ENCODE data around the gene CCNA2.

Gene CCNA2

DNA sequence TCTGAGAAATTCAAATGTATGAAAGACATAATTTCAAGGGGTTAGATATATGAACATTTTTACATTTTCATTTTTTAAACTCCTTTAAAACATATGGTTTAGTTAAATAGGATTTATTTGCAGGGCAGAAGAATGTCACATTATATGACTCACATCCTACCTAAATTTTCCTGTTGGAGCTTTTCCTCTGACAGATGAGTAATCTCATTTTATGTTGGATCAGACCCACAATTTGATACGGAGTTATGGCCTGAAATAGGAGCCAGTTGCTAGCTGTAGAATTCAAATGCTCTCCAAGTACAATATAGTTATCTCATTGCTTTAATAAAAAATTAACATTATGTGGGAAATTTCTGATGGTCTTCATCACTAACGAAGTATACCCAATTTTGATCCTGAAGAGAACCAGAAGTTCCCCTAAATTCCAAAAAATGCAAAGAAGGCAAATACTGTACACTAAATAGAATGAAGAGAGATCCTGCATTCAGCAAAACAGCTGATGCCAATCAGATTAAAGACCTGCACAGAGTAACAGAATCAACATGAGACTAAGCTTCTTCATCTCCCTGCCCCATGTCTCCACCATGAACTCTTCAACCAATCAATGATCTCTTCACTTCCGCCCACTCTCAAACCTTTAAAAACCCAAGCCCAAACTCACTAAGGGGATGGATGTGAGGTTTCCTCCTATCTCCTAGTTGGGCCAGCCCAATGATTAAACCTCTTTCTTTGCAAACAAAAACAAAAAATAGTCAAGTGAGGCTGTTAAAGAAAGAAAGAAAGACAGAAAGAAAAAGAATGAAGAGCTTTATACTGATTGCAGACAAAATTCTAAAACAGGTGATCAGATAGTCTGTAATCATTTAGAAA is 33.5 kb downstream of the CCNA2 start:
- 89% methylated on average over 3 of the region's 3 CpGs for WGBS
- no peak overlapping the region for H3K9ac ChIP-seq (ENCODE audit: low read depth, low read length)
- H3K36me3 ChIP-seq (ENCODE audit: insufficient read depth, low read length) = no peaks in the 10 kb centered on the region
- peaks cover 16% of the 10 kb centered on the region for H3K4me1 ChIP-seq (ENCODE audit: insufficient read depth, low read length)
- H3K27ac ChIP-seq (ENCODE audit: low read depth, low read length) = no peak overlapping the region
- no peak overlapping the region for H3K4me3 ChIP-seq (ENCODE audit: low read length)
- H3K9me3 ChIP-seq (ENCODE audit: insufficient read depth, low read depth, low read length) = no peaks in the 10 kb centered on the region
- H3K27me3 ChIP-seq (ENCODE audit: insufficient read depth, low read length) = no peaks in the 10 kb centered on the region

GRCh38 chr4:121789455-121789854 is 34.2 kb downstream of the CCNA2 start:
- H3K27me3 ChIP-seq (ENCODE audit: insufficient read depth, low read length) = no peaks in the 10 kb centered on the region
- H3K4me3 ChIP-seq (ENCODE audit: low read length) = no peak overlapping the region
- H3K27ac ChIP-seq (ENCODE audit: low read depth, low read length) = no peak overlapping the region
- no peaks in the 10 kb centered on the region for H3K36me3 ChIP-seq (ENCODE audit: insufficient read depth, low read length)
- no peaks in the 10 kb centered on the region for H3K9me3 ChIP-seq (ENCODE audit: insufficient read depth, low read depth, low read length)
- no peak overlapping the region for H3K9ac ChIP-seq (ENCODE audit: low read depth, low read length)
- WGBS = 100% methylated on average over 1 of the region's 1 CpG
- peaks cover 9% of the 10 kb centered on the region; the same call in 1 of the 2 replicates for H3K4me1 ChIP-seq (ENCODE audit: insufficient read depth, low read length)

- WGBS = 87% methylated on average over 2 of the region's 2 CpGs
- Histone ChIP-seq H3K4me1 (ENCODE audit: insufficient read depth, low read length) (peaks cover 7% of the 10 kb centered on the region; the same call in 1 of the 2 replicates), H3K27ac (ENCODE audit: low read depth, low read length) (no peak overlapping the region), H3K27me3 (ENCODE audit: insufficient read depth, low read length) (no peaks in the 10 kb centered on the region), H3K9me3 (ENCODE audit: insufficient read depth, low read depth, low read length) (no peaks in the 10 kb centered on the region), H3K9ac (ENCODE audit: low read depth, low read length) (no peak overlapping the region), H3K36me3 (ENCODE audit: insufficient read depth, low read length) (no peaks in the 10 kb centered on the region), H3K4me3 (ENCODE audit: low read length) (no peak overlapping the region)
Measured at GRCh38 chr4:121788896-121789295, 34.8 kb downstream of the CCNA2 start.

DNA sequence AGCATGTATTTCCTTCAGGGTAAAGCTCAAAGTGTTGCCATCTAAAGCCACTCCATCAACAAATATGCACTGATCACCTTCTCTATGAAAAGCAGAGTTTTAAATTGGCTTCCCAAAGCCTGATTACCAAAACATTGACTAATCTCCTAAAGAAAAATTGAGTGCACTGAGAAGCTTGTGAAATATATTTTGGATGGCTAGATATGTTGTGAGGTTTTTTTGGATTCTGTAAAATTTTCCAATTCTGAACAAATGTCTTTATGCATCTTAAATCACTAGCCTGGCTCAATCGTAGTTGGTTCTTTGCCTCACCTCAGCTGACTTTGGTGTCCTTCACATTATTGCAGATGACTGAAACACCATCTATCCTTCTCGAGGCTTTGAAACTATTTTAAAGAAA is 37.5 kb downstream of the CCNA2 start:
- Histone ChIP-seq H3K9me3 (ENCODE audit: insufficient read depth, low read depth, low read length) (no peaks in the 10 kb centered on the region), H3K27me3 (ENCODE audit: insufficient read depth, low read length) (no peaks in the 10 kb centered on the region), H3K9ac (ENCODE audit: low read depth, low read length) (no peak overlapping the region), H3K36me3 (ENCODE audit: insufficient read depth, low read length) (no peaks in the 10 kb centered on the region), H3K4me1 (ENCODE audit: insufficient read depth, low read length) (peaks cover 7% of the 10 kb centered on the region; the same call in 1 of the 2 replicates), H3K4me3 (ENCODE audit: low read length) (no peak overlapping the region), H3K27ac (ENCODE audit: low read depth, low read length) (no peak overlapping the region)
- 86% methylated on average over 1 of the region's 2 CpGs for WGBS

DNA sequence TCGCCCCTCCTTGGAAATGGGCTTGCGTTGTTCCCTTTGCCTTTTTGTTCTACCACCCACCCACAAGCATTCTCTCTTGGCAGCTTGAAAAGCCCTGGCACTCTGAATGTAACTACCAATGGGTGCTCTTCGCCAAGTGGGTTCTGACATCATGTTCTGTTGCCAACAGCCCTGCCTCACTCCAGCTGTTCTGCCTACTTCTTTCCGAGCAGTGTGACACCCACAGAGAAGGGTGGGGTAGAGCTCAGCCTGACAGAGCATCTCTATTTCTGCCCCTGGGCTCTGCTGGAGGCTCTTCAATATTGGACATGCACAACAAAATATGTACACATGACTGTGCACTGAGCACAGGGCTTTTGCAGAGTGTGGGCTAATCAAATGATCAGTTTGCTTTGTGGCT is 38.2 kb downstream of the CCNA2 start:
- H3K27ac ChIP-seq (ENCODE audit: low read depth, low read length) = no peak overlapping the region
- WGBS = 93% methylated on average over 4 of the region's 4 CpGs
- no peaks in the 10 kb centered on the region for H3K27me3 ChIP-seq (ENCODE audit: insufficient read depth, low read length)
- H3K9me3 ChIP-seq (ENCODE audit: insufficient read depth, low read depth, low read length) = no peaks in the 10 kb centered on the region
- H3K4me3 ChIP-seq (ENCODE audit: low read length) = no peak overlapping the region
- peaks cover 7% of the 10 kb centered on the region; the same call in 1 of the 2 replicates for H3K4me1 ChIP-seq (ENCODE audit: insufficient read depth, low read length)
- no peak overlapping the region for H3K9ac ChIP-seq (ENCODE audit: low read depth, low read length)
- no peaks in the 10 kb centered on the region for H3K36me3 ChIP-seq (ENCODE audit: insufficient read depth, low read length)

- Histone ChIP-seq H3K4me3 (ENCODE audit: low read length) (no peak overlapping the region), H3K9me3 (ENCODE audit: insufficient read depth, low read depth, low read length) (no peaks in the 10 kb centered on the region), H3K9ac (ENCODE audit: low read depth, low read length) (no peak overlapping the region), H3K36me3 (ENCODE audit: insufficient read depth, low read length) (no peaks in the 10 kb centered on the region), H3K4me1 (ENCODE audit: insufficient read depth, low read length) (peaks cover 7% of the 10 kb centered on the region; the same call in 1 of the 2 replicates), H3K27me3 (ENCODE audit: insufficient read depth, low read length) (no peaks in the 10 kb centered on the region), H3K27ac (ENCODE audit: low read depth, low read length) (no peak overlapping the region)
- WGBS = 83% methylated on average over 2 of the region's 2 CpGs
Measured at GRCh38 chr4:121784975-121785374, 38.7 kb downstream of the CCNA2 start.

DNA sequence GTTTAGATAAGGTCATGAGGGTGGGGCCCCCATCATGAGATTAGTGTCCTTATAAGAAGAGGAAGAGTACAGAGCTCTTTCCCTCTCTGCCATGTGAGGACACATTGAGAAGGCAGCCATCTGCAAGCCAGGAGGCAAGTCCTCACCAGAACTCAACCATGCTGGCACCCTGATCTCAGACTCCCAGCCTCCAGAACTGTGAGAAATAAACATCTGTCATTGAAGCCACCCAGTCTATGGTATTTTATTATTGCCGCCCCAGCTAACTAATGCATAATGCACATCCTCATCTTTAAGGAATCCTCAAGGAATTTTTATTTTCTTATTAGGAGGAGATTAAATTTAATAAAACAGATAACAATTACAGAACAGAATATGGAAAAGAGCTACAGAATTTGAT is 39.3 kb downstream of the CCNA2 start:
- 91% methylated on average over 1 of the region's 1 CpG for WGBS
- Histone ChIP-seq H3K4me1 (ENCODE audit: insufficient read depth, low read length) (peaks cover 7% of the 10 kb centered on the region; the same call in 1 of the 2 replicates), H3K27ac (ENCODE audit: low read depth, low read length) (no peak overlapping the region), H3K36me3 (ENCODE audit: insufficient read depth, low read length) (no peaks in the 10 kb centered on the region), H3K9ac (ENCODE audit: low read depth, low read length) (no peak overlapping the region), H3K9me3 (ENCODE audit: insufficient read depth, low read depth, low read length) (no peaks in the 10 kb centered on the region), H3K27me3 (ENCODE audit: insufficient read depth, low read length) (no peaks in the 10 kb centered on the region), H3K4me3 (ENCODE audit: low read length) (no peak overlapping the region)

DNA sequence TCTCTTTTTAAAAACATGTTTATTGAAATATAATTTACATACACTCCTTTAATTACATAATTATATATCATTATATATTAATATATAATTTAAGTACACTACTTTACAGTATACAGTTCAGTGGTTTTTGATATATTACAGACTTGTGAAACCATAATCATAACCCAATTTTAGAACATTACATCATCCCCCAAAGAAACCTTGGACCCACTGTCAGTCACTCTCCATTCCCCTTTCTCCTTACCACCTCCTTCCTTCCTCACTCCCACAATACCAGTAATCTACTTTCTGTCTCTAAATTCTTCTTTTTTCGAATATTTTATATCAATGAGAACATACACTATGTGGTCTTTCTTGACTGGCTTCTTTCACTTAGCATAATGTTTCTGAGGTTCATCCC is 40.5 kb downstream of the CCNA2 start:
- no peaks in the 10 kb centered on the region for H3K9me3 ChIP-seq (ENCODE audit: insufficient read depth, low read depth, low read length)
- no peaks in the 10 kb centered on the region for H3K36me3 ChIP-seq (ENCODE audit: insufficient read depth, low read length)
- H3K27me3 ChIP-seq (ENCODE audit: insufficient read depth, low read length) = no peaks in the 10 kb centered on the region
- H3K4me1 ChIP-seq (ENCODE audit: insufficient read depth, low read length) = peaks cover 7% of the 10 kb centered on the region; the same call in 1 of the 2 replicates
- WGBS = 87% methylated on average over 1 of the region's 1 CpG
- H3K27ac ChIP-seq (ENCODE audit: low read depth, low read length) = no peak overlapping the region
- no peak overlapping the region for H3K4me3 ChIP-seq (ENCODE audit: low read length)
- H3K9ac ChIP-seq (ENCODE audit: low read depth, low read length) = no peak overlapping the region

DNA sequence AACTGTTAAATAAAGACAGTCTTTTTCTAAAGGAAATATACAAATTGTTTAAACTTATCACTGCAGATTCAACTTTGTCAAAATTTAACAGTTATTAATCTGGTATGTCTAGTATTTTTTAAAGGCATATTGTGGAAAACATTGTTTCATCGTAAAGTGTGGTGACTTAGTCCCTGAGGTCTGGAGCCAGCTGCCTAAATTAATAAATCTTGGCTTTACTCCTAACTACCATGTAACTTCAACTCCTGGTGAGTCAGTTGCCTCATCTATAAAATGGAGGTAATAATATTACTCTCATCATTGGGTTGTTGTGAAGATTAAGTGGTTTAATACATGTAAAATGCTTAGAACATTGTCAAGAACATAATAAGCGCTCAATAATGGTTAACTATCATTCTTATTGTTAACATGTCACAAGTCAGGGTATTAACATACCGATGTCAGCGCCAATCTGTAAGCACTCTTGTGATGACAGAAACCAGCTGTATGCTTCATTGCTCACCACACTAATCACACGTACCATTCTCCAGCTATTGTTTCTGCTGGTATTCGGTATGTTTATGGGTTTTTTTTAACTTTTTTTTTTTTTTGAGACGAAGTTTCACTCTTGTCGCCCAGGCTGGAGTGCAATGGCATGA is 44.6 kb downstream of the CCNA2 start:
- Histone ChIP-seq H3K9ac (ENCODE audit: low read depth, low read length) (no peak overlapping the region), H3K27me3 (ENCODE audit: insufficient read depth, low read length) (no peaks in the 10 kb centered on the region), H3K4me3 (ENCODE audit: low read length) (no peak overlapping the region), H3K27ac (ENCODE audit: low read depth, low read length) (no peak overlapping the region), H3K36me3 (ENCODE audit: insufficient read depth, low read length) (no peaks in the 10 kb centered on the region), H3K9me3 (ENCODE audit: insufficient read depth, low read depth, low read length) (no peaks in the 10 kb centered on the region), H3K4me1 (ENCODE audit: insufficient read depth, low read length) (peaks cover 6% of the 10 kb centered on the region; the same call in 1 of the 2 replicates)
- 96% methylated on average over 8 of the region's 8 CpGs for WGBS

GRCh38 chr4:121777625-121778024 is 46.1 kb downstream of the CCNA2 start:
- no peaks in the 10 kb centered on the region for H3K36me3 ChIP-seq (ENCODE audit: insufficient read depth, low read length)

GRCh38 chr4:121776610-121777401 is 46.9 kb downstream of the CCNA2 start:
- WGBS = 92% methylated on average over 6 of the region's 6 CpGs
- Histone ChIP-seq H3K36me3 (ENCODE audit: insufficient read depth, low read length) (no peaks in the 10 kb centered on the region), H3K4me3 (ENCODE audit: low read length) (no peak overlapping the region), H3K9me3 (ENCODE audit: insufficient read depth, low read depth, low read length) (no peaks in the 10 kb centered on the region), H3K27ac (ENCODE audit: low read depth, low read length) (no peak overlapping the region), H3K9ac (ENCODE audit: low read depth, low read length) (no peak overlapping the region), H3K4me1 (ENCODE audit: insufficient read depth, low read length) (peaks cover 6% of the 10 kb centered on the region; the same call in 1 of the 2 replicates), H3K27me3 (ENCODE audit: insufficient read depth, low read length) (no peaks in the 10 kb centered on the region)

More at GRCh38 chr4:121777625-121778024, 46.1 kb downstream of the CCNA2 start:
- WGBS = 79% methylated on average over 2 of the region's 3 CpGs
- Histone ChIP-seq H3K4me1 (ENCODE audit: insufficient read depth, low read length) (peaks cover 6% of the 10 kb centered on the region; the same call in 1 of the 2 replicates), H3K9ac (ENCODE audit: low read depth, low read length) (no peak overlapping the region), H3K9me3 (ENCODE audit: insufficient read depth, low read depth, low read length) (no peaks in the 10 kb centered on the region), H3K4me3 (ENCODE audit: low read length) (no peak overlapping the region), H3K27ac (ENCODE audit: low read depth, low read length) (no peak overlapping the region), H3K27me3 (ENCODE audit: insufficient read depth, low read length) (no peaks in the 10 kb centered on the region)

Measured in HUES64 (cell line).